LNCaP clone FGC (cell line): Measurements from ENCODE around the gene CPE.

Experiments used
- DNase-seq: peaks from one replicate; pipeline ENCODE4 v3.0.0-alpha.2; 2011; ENCODE audit warnings: low read depth
- H3K4me3 ChIP-seq: 2 replicates; pipeline ENCODE4 v1.5.1; 2011; ENCODE audit warnings: mild to moderate bottlenecking, low read depth, low read length, control low read depth
- TF ChIP-seq, protein P1 (sequence below): IDR thresholded peaks from 2 replicates; pipeline ENCODE4 v1.5.1; 2012; ENCODE audit warnings: mild to moderate bottlenecking; ENCODE audit not compliant: control insufficient read depth, insufficient read depth; ENCODE audit errors: extremely low read depth

Gene CPE

DNA sequence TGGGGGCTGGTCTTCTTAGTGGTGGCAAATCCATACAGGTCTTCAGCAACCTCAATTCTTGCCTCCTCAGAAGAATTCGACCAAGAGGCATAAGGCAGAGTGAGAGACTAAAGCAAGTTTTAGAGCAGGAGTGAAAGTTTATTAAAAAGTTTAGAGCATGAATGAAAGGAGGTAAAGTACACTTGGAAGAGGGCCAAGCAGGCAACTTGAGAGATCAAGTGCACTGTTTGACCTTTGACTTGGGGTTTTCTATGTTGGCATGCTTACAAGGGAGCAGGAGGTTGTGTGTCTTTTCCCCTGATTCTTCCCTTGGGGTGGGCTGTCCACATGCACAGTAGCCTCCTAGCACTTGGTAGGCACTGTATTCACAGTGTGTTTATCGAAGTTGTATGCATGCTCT, 91.2 kb downstream of the CPE start:
- H3K4me3 ChIP-seq: no peak overlapping the region

GRCh38 chr4:165472943-165473676, 94.3 kb downstream of the CPE start:
- TF ChIP-seq, protein P1, sequence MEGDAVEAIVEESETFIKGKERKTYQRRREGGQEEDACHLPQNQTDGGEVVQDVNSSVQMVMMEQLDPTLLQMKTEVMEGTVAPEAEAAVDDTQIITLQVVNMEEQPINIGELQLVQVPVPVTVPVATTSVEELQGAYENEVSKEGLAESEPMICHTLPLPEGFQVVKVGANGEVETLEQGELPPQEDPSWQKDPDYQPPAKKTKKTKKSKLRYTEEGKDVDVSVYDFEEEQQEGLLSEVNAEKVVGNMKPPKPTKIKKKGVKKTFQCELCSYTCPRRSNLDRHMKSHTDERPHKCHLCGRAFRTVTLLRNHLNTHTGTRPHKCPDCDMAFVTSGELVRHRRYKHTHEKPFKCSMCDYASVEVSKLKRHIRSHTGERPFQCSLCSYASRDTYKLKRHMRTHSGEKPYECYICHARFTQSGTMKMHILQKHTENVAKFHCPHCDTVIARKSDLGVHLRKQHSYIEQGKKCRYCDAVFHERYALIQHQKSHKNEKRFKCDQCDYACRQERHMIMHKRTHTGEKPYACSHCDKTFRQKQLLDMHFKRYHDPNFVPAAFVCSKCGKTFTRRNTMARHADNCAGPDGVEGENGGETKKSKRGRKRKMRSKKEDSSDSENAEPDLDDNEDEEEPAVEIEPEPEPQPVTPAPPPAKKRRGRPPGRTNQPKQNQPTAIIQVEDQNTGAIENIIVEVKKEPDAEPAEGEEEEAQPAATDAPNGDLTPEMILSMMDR: no peak
- DNase-seq: no peak
- H3K4me3 ChIP-seq: no peak overlapping the region

More for the DNA sequence above, 91.2 kb downstream of the CPE start:
- TF ChIP-seq, protein P1: no peak
- DNase-seq: no peak

DNA sequence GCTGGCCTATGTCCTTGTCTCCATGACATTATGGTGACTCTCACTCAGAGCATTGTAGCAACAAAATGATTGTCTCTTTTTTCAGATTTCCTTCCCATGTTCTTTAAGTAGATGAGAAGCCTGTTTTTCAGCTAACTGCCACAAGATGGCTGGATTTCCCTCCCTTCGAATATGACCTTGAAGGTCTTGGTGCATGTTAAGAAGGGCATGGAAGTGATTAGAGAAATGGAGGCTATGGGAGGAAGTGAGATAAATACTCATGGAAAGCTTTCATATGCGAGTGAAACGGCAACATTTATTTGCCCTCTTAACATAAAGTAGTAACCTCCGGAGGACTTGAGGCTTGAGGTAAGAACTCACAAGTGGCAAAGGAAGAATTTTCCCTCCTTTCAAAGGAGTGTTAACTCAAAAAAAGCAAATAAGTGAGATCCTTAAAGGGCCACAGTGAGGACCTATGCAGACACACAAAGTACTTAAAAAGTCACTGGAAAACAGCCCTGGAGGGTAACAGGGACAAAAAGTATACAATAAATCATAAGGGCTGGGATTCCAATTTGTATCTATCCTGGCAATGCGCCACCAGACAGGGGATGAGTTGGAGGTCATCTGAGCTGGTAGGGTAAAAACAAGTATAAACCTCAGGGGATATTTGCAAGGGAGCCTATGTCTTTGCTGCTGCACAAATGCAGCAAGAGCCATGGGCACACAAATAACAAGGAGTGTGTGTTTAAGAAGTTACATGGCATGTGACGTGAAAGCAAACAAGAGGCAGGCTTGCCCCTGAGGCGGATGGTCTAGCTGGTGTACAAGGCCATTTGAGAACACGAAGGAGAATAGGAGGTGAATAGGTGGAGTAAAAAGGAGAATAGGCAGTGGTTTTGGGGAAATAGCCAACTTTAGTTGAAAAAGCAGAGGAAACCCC, 96.2 kb downstream of the CPE start:
- DNase-seq: no peak
- TF ChIP-seq, protein P1: no peak
- H3K4me3 ChIP-seq: no peak overlapping the region

DNA sequence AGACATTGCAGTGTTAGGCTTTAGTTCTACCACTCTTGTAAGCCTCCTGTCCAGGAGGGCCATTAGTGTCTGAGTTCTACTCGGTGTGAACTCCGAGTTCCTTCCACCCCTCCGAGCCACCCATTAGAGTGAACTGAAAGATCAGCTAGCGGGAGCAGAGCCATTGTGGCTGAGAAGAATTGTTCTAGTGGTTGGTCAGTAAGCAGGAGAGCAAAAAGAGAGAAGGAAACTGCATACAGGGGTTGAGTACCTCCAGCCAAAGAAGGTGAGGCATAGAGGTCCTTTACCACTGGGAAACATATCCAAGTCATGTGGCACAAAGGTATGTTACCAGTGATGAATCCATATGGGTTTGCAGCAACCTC, 96.9 kb downstream of the CPE start:
- no peak for DNase-seq
- TF ChIP-seq, protein P1: no peak
- no peak overlapping the region for H3K4me3 ChIP-seq

- TF ChIP-seq, protein P1: no peak
- DNase-seq: peak; percentile 36
These were observed 97.6 kb downstream of the CPE start for GRCh38 chr4:165476214-165477098.

GRCh38 chr4:165477799-165478198, 99.0 kb downstream of the CPE start:
- no peak overlapping the region for H3K4me3 ChIP-seq
- no peak for DNase-seq
- TF ChIP-seq, protein P1: no peak

More at GRCh38 chr4:165476214-165477098, 97.6 kb downstream of the CPE start:
- H3K4me3 ChIP-seq: no peak overlapping the region
